PC-9 (cell line): ENCODE measurements around the gene GMPPA. TPM values are rescaled to one million over a fixed set of nuclear protein-coding genes. Genes with fewer than 3 reads are reported as not detected.

Source experiments
- BruUV-seq: library from RNA; stranded (reverse); fragments of 400-500 nt; replicated peaks from 2 replicates; lab custom pipeline; 2021; lab: Mats Ljungman, UMichigan
- CTCF ChIA-PET: fragments of 300-600 bp; sonication (Branson Sonifier 250); formaldehyde crosslinking; loops from one replicate; lab custom pipeline; 2022; ENCODE audit warnings: antibody characterized with exemption; lab: Charles Lee
- POLR2A ChIA-PET: fragments of 300-600 bp; sonication (Branson Sonifier 250); formaldehyde crosslinking; loops from one replicate; lab custom pipeline; 2022; ENCODE audit warnings: antibody characterized with exemption; ENCODE audit not compliant: unreplicated experiment; lab: Charles Lee
- DNase-seq, 2 experiments: peaks; one replicate each; pipeline versions ENCODE4 v3.0.0 to v3.0.0-alpha.2; 2015 to 2022; ENCODE audit warnings: mixed read lengths in 1 of 2
- H2AFZ ChIP-seq: fragments of 200-600 bp; sonication (generic); 2 replicates; pipeline ENCODE4 v1.8.1; 2017; ENCODE audit warnings: antibody characterized with exemption
- H3F3A ChIP-seq: fragments of 200-600 bp; sonication (generic); 2 replicates; pipeline ENCODE4 v1.8.1; 2017; ENCODE audit warnings: antibody characterized with exemption, mild to moderate bottlenecking, low read depth; ENCODE audit not compliant: insufficient read depth
- H3K27ac ChIP-seq: fragments of 200-600 bp; sonication (generic); 2 replicates; pipeline ENCODE4 v1.6.1; 2016; ENCODE audit warnings: mixed run types
- H3K27me3 ChIP-seq: fragments of 200-600 bp; sonication (generic); 2 replicates; pipeline ENCODE4 v1.6.1; 2016; ENCODE audit warnings: low read depth, mixed run types; ENCODE audit not compliant: insufficient read depth
- H3K36me3 ChIP-seq: fragments of 200-600 bp; sonication (generic); 2 replicates; pipeline ENCODE4 v1.6.1; 2016; ENCODE audit warnings: low read depth, mixed run types
- H3K4me1 ChIP-seq: fragments of 200-600 bp; sonication (generic); replicated peaks from 2 replicates; pipeline ENCODE4 v1.6.1; 2016; ENCODE audit warnings: mixed run types; ENCODE audit not compliant: insufficient read depth
- H3K4me2 ChIP-seq: fragments of 200-600 bp; sonication (generic); 2 replicates; pipeline ENCODE4 v1.6.1; 2017; ENCODE audit warnings: mixed run types
- H3K4me3 ChIP-seq: fragments of 200-600 bp; sonication (generic); 2 replicates; pipeline ENCODE4 v1.6.1; 2016; ENCODE audit warnings: mixed run types
- H3K79me2 ChIP-seq: fragments of 200-600 bp; sonication (generic); 2 replicates; pipeline ENCODE4 v1.6.1; 2017; ENCODE audit warnings: low read depth, mixed run types
- H3K9me2 ChIP-seq: fragments of 200-600 bp; sonication (generic); 2 replicates; pipeline ENCODE4 v1.8.1; 2017; ENCODE audit warnings: mild to moderate bottlenecking; ENCODE audit not compliant: insufficient read depth
- H3K9me3 ChIP-seq: fragments of 200-600 bp; sonication (generic); 2 replicates; pipeline ENCODE4 v1.8.1; 2016; ENCODE audit warnings: low read depth; ENCODE audit not compliant: insufficient read depth
- H4K20me1 ChIP-seq: fragments of 200-600 bp; sonication (generic); 2 replicates; pipeline ENCODE4 v1.8.1; 2017; ENCODE audit not compliant: insufficient read depth
- EZH2 ChIP-seq: fragments of 200-600 bp; sonication (generic); IDR thresholded peaks from 2 replicates; pipeline ENCODE4 v1.8.0; 2017; ENCODE audit warnings: antibody characterized with exemption, low read depth
- intact Hi-C: fragments of 100-400 bp; cut with micrococcal nuclease; formaldehyde crosslinking; loops from one replicate; pipeline ENCODE4 v1.10.0; 2022; ENCODE audit not compliant: unreplicated experiment
- total RNA-seq: library from RNA; stranded (reverse); gene quantifications from 2 replicates; pipeline ENCODE4 v1.2.3, GENCODE V29; 2021
- TF ChIP-seq, protein P1 (sequence below): fragments of 200-600 bp; sonication (generic); conservative IDR thresholded peaks from 2 replicates; pipeline ENCODE4 v1.6.1; 2017; ENCODE audit warnings: mixed run types, antibody characterized with exemption, mild to moderate bottlenecking, moderate library complexity

Gene GMPPA
- total RNA-seq, 1 experiment from 2014 or later: 57.2 TPM

- intact Hi-C loops: no loop called here
- no peaks in the 10 kb centered on the region for H3K9me3 ChIP-seq
- ChIA-PET POLR2A (no interaction called here), CTCF (interaction anchor here (0.9 to 1.1 kb wide), 2 partner anchors 8 to 19 kb away, joined by 3 to 5 read pairs; partner anchors contain the start of gene GMPPA)
- H4K20me1 ChIP-seq: no peaks in the 10 kb centered on the region
- DNase-seq: no peak
- H3K4me1 ChIP-seq: peaks cover 15% of the 10 kb centered on the region
- H3K27ac ChIP-seq: no peak overlapping the region
- H3K4me2 ChIP-seq: no peak overlapping the region
- TF ChIP-seq EZH2: no peak
- TF ChIP-seq, protein P1, sequence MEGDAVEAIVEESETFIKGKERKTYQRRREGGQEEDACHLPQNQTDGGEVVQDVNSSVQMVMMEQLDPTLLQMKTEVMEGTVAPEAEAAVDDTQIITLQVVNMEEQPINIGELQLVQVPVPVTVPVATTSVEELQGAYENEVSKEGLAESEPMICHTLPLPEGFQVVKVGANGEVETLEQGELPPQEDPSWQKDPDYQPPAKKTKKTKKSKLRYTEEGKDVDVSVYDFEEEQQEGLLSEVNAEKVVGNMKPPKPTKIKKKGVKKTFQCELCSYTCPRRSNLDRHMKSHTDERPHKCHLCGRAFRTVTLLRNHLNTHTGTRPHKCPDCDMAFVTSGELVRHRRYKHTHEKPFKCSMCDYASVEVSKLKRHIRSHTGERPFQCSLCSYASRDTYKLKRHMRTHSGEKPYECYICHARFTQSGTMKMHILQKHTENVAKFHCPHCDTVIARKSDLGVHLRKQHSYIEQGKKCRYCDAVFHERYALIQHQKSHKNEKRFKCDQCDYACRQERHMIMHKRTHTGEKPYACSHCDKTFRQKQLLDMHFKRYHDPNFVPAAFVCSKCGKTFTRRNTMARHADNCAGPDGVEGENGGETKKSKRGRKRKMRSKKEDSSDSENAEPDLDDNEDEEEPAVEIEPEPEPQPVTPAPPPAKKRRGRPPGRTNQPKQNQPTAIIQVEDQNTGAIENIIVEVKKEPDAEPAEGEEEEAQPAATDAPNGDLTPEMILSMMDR: no peak
- BruUV-seq: no TSS peak
- no peaks in the 10 kb centered on the region for H3K36me3 ChIP-seq
- H3K4me3 ChIP-seq: no peak overlapping the region
- peaks cover 51% of the 10 kb centered on the region for H3K27me3 ChIP-seq
- no peaks in the 10 kb centered on the region for H3K9me2 ChIP-seq
- H3K79me2 ChIP-seq: no peaks in the 10 kb centered on the region
- peaks cover 6% of the 10 kb centered on the region; the same call in 1 of the 2 replicates for H3F3A ChIP-seq
- H2AFZ ChIP-seq: no peak overlapping the region
Observed at GRCh38 chr2:219517954-219518778, 19.5 kb downstream of the GMPPA start.

DNA sequence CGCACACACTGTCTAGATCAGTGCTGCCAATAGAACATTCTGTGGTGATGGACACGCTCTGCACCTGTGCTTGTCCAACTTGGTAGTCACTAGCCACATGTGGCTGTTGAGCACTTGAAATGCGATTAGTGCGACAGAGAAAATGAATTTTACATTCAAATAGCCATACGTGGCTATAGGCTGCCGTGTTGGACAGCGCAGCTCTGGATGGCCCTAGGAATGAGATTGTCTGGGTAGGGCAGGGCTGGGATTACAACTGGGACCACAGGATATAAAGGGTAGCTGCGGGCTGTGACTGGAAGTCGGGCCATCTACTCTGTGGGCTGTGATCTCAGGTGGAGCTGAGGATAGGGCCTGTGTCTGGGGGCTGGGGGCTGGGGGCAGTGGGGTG is 20.8 kb downstream of the GMPPA start:
- Histone ChIP-seq H4K20me1 (no peaks in the 10 kb centered on the region), H2AFZ (no peak overlapping the region), H3K27me3 (peaks cover 39% of the 10 kb centered on the region), H3F3A (peaks cover 6% of the 10 kb centered on the region; the same call in 1 of the 2 replicates), H3K4me2 (no peak overlapping the region), H3K4me3 (no peak overlapping the region), H3K36me3 (no peaks in the 10 kb centered on the region), H3K27ac (no peak overlapping the region), H3K79me2 (no peaks in the 10 kb centered on the region), H3K9me3 (no peaks in the 10 kb centered on the region), H3K4me1 (peaks cover 15% of the 10 kb centered on the region), H3K9me2 (no peaks in the 10 kb centered on the region)
- ChIA-PET CTCF (no interaction called here), POLR2A (no interaction called here)
- intact Hi-C loops: no loop called here
- no TSS peak for BruUV-seq
- no peak for DNase-seq
- TF ChIP-seq EZH2: no peak

DNA sequence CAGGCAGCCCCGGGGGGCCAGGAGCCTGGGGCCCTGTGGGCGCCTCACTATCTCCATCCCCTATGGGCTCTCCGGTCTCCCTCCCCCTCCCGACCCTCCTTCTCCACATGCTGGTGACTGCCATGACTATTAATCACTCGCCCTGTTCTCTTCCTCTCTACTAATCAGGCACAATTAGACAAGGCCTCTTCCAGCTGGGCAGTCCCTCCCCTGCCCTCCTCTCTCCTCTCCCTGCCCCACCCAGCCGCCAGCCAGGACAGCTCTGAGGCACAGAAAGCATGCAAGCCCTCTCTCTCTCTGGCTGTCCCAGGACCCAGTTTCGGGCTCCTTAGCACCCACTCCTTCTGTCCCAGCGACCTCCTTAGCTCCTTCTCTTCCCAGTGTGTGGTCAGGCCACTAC is 21.4 kb downstream of the GMPPA start:
- H3K4me3 ChIP-seq: no peak overlapping the region
- H3K4me2 ChIP-seq: no peak overlapping the region
- DNase-seq: no peak
- H3K27me3 ChIP-seq: peaks cover 36% of the 10 kb centered on the region
- no peak overlapping the region for H2AFZ ChIP-seq
- H3K4me1 ChIP-seq: peaks cover 15% of the 10 kb centered on the region
- no peaks in the 10 kb centered on the region for H3K9me3 ChIP-seq
- ChIA-PET CTCF (interaction anchor here (0.6 to 1.5 kb wide), 7 partner anchors 10 to 579 kb away, joined by 3 to 6 read pairs (median 4); partner anchors contain the start of gene GMPPA), POLR2A (interaction anchor here (0.6 to 0.7 kb wide), 3 partner anchors 23 to 77 kb away, joined by 3 to 6 read pairs (median 4); no protein-coding TSS in a partner anchor)
- H3K79me2 ChIP-seq: no peaks in the 10 kb centered on the region
- H3K27ac ChIP-seq: no peak overlapping the region
- no peak for TF ChIP-seq EZH2
- TF ChIP-seq, protein P1: no peak
- no peaks in the 10 kb centered on the region for H3K9me2 ChIP-seq
- intact Hi-C loops: loop anchor here (5.0 kb wide), 1 partner anchor 63 kb away; no protein-coding TSS in a partner anchor
- no peaks in the 10 kb centered on the region for H4K20me1 ChIP-seq
- no TSS peak for BruUV-seq
- H3F3A ChIP-seq: peaks cover 6% of the 10 kb centered on the region; the same call in 1 of the 2 replicates
- no peaks in the 10 kb centered on the region for H3K36me3 ChIP-seq
